ENCODE measurements around the gene VWA1. TPM values are rescaled to one million over a fixed set of nuclear protein-coding genes. Genes with fewer than 3 reads are reported as not detected.

The VWA1 gene
- total and polyA plus RNA-seq, 2 experiments from 2014 or later = 7.2 to 31.5 TPM

DNA sequence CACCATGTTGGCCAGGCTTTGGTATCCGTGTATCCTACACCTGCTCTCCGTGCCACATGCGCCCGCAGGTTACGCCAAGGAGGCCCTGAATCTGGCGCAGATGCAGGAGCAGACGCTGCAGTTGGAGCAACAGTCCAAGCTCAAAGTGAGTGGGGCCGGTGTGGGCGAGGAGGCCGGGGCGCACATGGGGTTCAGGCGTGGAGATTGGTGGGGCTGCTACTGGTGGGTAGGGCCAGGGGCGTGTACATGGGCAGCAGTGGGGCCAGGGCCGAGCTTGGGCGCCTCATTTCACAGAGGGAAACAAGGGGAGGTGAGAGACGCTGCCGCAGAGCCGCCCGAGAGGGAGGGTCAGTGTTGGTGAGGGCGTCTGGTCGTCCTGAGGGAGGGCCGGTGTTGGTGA, 41.7 kb downstream of the VWA1 start:
- H3K9me2 ChIP-seq (ENCODE audit: insufficient read depth) = no peaks in the 10 kb centered on the region
- no peak overlapping the region for H3K4me2 ChIP-seq
- Mint-ChIP-seq H3K9me3 (no peaks in the 10 kb centered on the region), H3K27ac (no peak overlapping the region), H3K36me3 (ENCODE audit: low read depth) (peaks cover 45% of the 10 kb centered on the region), H3K4me3 (no peak overlapping the region), H3K27me3 (ENCODE audit: insufficient read depth, low read depth, poor library complexity) (peaks cover 12% of the 10 kb centered on the region), H3K4me1 (no peaks in the 10 kb centered on the region)
- H3K36me3 ChIP-seq (ENCODE audit: insufficient read depth) = peaks cover 3% of the 10 kb centered on the region; the same call in 1 of the 2 replicates
- peaks cover 13% of the 10 kb centered on the region for H4K20me1 ChIP-seq (replicated peaks; ENCODE audit: insufficient read depth)
- 0 out of 2 replicates have a peak, but pooled peaks cover 8% of the 10 kb centered on the region for H3F3A ChIP-seq (replicated peaks; ENCODE audit: low read depth)
- ATAC-seq (no peak), DNase-seq (ENCODE audit: low spot score) (no peak)
- no peaks in the 10 kb centered on the region for H3K27me3 ChIP-seq (ENCODE audit: insufficient read depth)
- H2AFZ ChIP-seq = no peak overlapping the region
- H3K4me1 ChIP-seq (ENCODE audit: insufficient read depth) = no peaks in the 10 kb centered on the region
- H3K27ac ChIP-seq (ENCODE audit: low read depth) = no peak overlapping the region
- peaks cover 36% of the 10 kb centered on the region for H3K79me2 ChIP-seq (replicated peaks; ENCODE audit: insufficient read depth)
- H3K4me3 ChIP-seq = no peak overlapping the region
- TF ChIP-seq STAT1 (IDR thresholded peaks at IDR 0.05; ENCODE audit: unreplicated experiment) = no peak
- TF ChIP-seq, protein P1, sequence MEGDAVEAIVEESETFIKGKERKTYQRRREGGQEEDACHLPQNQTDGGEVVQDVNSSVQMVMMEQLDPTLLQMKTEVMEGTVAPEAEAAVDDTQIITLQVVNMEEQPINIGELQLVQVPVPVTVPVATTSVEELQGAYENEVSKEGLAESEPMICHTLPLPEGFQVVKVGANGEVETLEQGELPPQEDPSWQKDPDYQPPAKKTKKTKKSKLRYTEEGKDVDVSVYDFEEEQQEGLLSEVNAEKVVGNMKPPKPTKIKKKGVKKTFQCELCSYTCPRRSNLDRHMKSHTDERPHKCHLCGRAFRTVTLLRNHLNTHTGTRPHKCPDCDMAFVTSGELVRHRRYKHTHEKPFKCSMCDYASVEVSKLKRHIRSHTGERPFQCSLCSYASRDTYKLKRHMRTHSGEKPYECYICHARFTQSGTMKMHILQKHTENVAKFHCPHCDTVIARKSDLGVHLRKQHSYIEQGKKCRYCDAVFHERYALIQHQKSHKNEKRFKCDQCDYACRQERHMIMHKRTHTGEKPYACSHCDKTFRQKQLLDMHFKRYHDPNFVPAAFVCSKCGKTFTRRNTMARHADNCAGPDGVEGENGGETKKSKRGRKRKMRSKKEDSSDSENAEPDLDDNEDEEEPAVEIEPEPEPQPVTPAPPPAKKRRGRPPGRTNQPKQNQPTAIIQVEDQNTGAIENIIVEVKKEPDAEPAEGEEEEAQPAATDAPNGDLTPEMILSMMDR (conservative IDR thresholded peaks at IDR 0.05; ENCODE audit: low read depth in 2 of 2) = no peak
- TF ChIP-seq JUNB (IDR thresholded peaks at IDR 0.05; ENCODE audit: unreplicated experiment) = no peak
- TF ChIP-seq, protein P2, sequence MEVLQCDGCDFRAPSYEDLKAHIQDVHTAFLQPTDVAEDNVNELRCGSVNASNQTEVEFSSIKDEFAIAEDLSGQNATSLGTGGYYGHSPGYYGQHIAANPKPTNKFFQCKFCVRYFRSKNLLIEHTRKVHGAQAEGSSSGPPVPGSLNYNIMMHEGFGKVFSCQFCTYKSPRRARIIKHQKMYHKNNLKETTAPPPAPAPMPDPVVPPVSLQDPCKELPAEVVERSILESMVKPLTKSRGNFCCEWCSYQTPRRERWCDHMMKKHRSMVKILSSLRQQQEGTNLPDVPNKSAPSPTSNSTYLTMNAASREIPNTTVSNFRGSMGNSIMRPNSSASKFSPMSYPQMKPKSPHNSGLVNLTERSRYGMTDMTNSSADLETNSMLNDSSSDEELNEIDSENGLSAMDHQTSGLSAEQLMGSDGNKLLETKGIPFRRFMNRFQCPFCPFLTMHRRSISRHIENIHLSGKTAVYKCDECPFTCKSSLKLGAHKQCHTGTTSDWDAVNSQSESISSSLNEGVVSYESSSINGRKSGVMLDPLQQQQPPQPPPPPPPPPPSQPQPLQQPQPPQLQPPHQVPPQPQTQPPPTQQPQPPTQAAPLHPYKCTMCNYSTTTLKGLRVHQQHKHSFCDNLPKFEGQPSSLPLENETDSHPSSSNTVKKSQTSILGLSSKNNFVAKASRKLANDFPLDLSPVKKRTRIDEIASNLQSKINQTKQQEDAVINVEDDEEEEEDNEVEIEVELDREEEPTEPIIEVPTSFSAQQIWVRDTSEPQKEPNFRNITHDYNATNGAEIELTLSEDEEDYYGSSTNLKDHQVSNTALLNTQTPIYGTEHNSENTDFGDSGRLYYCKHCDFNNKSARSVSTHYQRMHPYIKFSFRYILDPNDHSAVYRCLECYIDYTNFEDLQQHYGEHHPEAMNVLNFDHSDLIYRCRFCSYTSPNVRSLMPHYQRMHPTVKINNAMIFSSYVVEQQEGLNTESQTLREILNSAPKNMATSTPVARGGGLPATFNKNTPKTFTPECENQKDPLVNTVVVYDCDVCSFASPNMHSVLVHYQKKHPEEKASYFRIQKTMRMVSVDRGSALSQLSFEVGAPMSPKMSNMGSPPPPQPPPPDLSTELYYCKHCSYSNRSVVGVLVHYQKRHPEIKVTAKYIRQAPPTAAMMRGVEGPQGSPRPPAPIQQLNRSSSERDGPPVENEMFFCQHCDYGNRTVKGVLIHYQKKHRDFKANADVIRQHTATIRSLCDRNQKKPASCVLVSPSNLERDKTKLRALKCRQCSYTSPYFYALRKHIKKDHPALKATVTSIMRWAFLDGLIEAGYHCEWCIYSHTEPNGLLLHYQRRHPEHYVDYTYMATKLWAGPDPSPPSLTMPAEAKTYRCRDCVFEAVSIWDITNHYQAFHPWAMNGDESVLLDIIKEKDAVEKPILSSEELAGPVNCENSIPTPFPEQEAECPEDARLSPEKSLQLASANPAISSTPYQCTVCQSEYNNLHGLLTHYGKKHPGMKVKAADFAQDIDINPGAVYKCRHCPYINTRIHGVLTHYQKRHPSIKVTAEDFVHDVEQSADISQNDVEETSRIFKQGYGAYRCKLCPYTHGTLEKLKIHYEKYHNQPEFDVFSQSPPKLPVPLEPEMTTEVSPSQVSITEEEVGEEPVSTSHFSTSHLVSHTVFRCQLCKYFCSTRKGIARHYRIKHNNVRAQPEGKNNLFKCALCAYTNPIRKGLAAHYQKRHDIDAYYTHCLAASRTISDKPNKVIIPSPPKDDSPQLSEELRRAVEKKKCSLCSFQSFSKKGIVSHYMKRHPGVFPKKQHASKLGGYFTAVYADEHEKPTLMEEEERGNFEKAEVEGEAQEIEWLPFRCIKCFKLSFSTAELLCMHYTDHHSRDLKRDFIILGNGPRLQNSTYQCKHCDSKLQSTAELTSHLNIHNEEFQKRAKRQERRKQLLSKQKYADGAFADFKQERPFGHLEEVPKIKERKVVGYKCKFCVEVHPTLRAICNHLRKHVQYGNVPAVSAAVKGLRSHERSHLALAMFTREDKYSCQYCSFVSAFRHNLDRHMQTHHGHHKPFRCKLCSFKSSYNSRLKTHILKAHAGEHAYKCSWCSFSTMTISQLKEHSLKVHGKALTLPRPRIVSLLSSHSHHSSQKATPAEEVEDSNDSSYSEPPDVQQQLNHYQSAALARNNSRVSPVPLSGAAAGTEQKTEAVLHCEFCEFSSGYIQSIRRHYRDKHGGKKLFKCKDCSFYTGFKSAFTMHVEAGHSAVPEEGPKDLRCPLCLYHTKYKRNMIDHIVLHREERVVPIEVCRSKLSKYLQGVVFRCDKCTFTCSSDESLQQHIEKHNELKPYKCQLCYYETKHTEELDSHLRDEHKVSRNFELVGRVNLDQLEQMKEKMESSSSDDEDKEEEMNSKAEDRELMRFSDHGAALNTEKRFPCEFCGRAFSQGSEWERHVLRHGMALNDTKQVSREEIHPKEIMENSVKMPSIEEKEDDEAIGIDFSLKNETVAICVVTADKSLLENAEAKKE (CRISPR knock-in tag; IDR thresholded peaks at IDR 0.05) = no peak
- TF ChIP-seq, protein P3, sequence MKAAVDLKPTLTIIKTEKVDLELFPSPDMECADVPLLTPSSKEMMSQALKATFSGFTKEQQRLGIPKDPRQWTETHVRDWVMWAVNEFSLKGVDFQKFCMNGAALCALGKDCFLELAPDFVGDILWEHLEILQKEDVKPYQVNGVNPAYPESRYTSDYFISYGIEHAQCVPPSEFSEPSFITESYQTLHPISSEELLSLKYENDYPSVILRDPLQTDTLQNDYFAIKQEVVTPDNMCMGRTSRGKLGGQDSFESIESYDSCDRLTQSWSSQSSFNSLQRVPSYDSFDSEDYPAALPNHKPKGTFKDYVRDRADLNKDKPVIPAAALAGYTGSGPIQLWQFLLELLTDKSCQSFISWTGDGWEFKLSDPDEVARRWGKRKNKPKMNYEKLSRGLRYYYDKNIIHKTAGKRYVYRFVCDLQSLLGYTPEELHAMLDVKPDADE (IDR thresholded peaks at IDR 0.05) = no peak
- no peak for TF ChIP-seq ZNF331 (CRISPR knock-in tag; IDR thresholded peaks at IDR 0.05; ENCODE audit: low read depth)
- TF ChIP-seq EZH2phosphoT487 (IDR thresholded peaks at IDR 0.05; ENCODE audit: unreplicated experiment) = no peak
- no peak for TF ChIP-seq EZH2 (IDR thresholded peaks at IDR 0.05; ENCODE audit: low read depth, unreplicated experiment)
- no peak for TF ChIP-seq POLR2AphosphoS5 (IDR thresholded peaks at IDR 0.05; ENCODE audit: low read depth)
- TF ChIP-seq, protein P4, sequence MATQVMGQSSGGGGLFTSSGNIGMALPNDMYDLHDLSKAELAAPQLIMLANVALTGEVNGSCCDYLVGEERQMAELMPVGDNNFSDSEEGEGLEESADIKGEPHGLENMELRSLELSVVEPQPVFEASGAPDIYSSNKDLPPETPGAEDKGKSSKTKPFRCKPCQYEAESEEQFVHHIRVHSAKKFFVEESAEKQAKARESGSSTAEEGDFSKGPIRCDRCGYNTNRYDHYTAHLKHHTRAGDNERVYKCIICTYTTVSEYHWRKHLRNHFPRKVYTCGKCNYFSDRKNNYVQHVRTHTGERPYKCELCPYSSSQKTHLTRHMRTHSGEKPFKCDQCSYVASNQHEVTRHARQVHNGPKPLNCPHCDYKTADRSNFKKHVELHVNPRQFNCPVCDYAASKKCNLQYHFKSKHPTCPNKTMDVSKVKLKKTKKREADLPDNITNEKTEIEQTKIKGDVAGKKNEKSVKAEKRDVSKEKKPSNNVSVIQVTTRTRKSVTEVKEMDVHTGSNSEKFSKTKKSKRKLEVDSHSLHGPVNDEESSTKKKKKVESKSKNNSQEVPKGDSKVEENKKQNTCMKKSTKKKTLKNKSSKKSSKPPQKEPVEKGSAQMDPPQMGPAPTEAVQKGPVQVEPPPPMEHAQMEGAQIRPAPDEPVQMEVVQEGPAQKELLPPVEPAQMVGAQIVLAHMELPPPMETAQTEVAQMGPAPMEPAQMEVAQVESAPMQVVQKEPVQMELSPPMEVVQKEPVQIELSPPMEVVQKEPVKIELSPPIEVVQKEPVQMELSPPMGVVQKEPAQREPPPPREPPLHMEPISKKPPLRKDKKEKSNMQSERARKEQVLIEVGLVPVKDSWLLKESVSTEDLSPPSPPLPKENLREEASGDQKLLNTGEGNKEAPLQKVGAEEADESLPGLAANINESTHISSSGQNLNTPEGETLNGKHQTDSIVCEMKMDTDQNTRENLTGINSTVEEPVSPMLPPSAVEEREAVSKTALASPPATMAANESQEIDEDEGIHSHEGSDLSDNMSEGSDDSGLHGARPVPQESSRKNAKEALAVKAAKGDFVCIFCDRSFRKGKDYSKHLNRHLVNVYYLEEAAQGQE (IDR thresholded peaks at IDR 0.05; ENCODE audit: unreplicated experiment) = no peak
- TF ChIP-seq NANOG (IDR thresholded peaks at IDR 0.05; ENCODE audit: borderline replicate concordance) = no peak
- TF ChIP-seq ZNF114 (CRISPR knock-in tag; IDR thresholded peaks at IDR 0.05) = no peak
- no peak for TF ChIP-seq CREB1 (CRISPR knock-in tag; IDR thresholded peaks at IDR 0.05; ENCODE audit: low read depth)
